Measurements from ENCODE around the gene KIF22.

- TF ChIP-seq, protein P1, sequence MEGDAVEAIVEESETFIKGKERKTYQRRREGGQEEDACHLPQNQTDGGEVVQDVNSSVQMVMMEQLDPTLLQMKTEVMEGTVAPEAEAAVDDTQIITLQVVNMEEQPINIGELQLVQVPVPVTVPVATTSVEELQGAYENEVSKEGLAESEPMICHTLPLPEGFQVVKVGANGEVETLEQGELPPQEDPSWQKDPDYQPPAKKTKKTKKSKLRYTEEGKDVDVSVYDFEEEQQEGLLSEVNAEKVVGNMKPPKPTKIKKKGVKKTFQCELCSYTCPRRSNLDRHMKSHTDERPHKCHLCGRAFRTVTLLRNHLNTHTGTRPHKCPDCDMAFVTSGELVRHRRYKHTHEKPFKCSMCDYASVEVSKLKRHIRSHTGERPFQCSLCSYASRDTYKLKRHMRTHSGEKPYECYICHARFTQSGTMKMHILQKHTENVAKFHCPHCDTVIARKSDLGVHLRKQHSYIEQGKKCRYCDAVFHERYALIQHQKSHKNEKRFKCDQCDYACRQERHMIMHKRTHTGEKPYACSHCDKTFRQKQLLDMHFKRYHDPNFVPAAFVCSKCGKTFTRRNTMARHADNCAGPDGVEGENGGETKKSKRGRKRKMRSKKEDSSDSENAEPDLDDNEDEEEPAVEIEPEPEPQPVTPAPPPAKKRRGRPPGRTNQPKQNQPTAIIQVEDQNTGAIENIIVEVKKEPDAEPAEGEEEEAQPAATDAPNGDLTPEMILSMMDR (conservative IDR thresholded peaks at IDR 0.05 in 1 of 2, IDR thresholded peaks at IDR 0.05 in 1 of 2; ENCODE audit: low read depth in 1 of 2, low read length in 2 of 2), result no peak
- TF ChIP-seq EZH2 (IDR thresholded peaks at IDR 0.05; ENCODE audit: low read length, missing control alignments), result no peak
Measured at GRCh38 chr16:29766571-29766970, 24.0 kb upstream of the KIF22 start.

Measured in fibroblast of lung (primary cell).